ENCODE measurements around the gene GRM3.

The GRM3 gene

GRCh38 chr7:86790383-86790782 lies 146.7 kb downstream of the GRM3 start:
- no peak for DNase-seq

GRCh38 chr7:86792260-86792659 lies 148.6 kb downstream of the GRM3 start:
- DNase-seq: no peak

- DNase-seq: no peak
These were observed 149.4 kb downstream of the GRM3 start for GRCh38 chr7:86793136-86793535.

- DNase-seq: peak; percentile 67
These were observed 171.1 kb downstream of the GRM3 start for GRCh38 chr7:86814661-86815379.

GRCh38 chr7:86815556-86815955 lies 171.8 kb downstream of the GRM3 start:
- DNase-seq: no peak

GRCh38 chr7:86818903-86819302 lies 175.2 kb downstream of the GRM3 start:
- DNase-seq: no peak

- DNase-seq: no peak
These were observed 180.1 kb downstream of the GRM3 start for GRCh38 chr7:86823769-86824168.

GRCh38 chr7:86825264-86825663 lies 181.6 kb downstream of the GRM3 start:
- no peak for DNase-seq

- no peak for DNase-seq
These were observed 183.2 kb downstream of the GRM3 start for GRCh38 chr7:86826948-86827347.

GRCh38 chr7:86833360-86833759 lies 189.7 kb downstream of the GRM3 start:
- no peak for DNase-seq

GRCh38 chr7:86837235-86837634 lies 193.5 kb downstream of the GRM3 start:
- no peak for DNase-seq

- no peak for DNase-seq
These were observed 200.9 kb downstream of the GRM3 start for GRCh38 chr7:86844608-86845007.

GRCh38 chr7:86846494-86847190 lies 202.9 kb downstream of the GRM3 start:
- DNase-seq: no peak

- DNase-seq: no peak
These were observed 204.5 kb downstream of the GRM3 start for GRCh38 chr7:86848226-86848625.

GRCh38 chr7:86851566-86851965 lies 207.9 kb downstream of the GRM3 start:
- no peak for DNase-seq

- DNase-seq: no peak
These were observed 219.7 kb downstream of the GRM3 start for GRCh38 chr7:86863452-86863851.

GRCh38 chr7:86867163-86867762 lies 223.6 kb downstream of the GRM3 start:
- no peak for DNase-seq

GRCh38 chr7:86876146-86876545 lies 232.4 kb downstream of the GRM3 start:
- DNase-seq: no peak

GRCh38 chr7:86884152-86884551 lies 240.4 kb downstream of the GRM3 start:
- no peak for DNase-seq

GRCh38 chr7:86889501-86889900 lies 245.8 kb downstream of the GRM3 start:
- DNase-seq: no peak

- no peak for DNase-seq
These were observed 254.5 kb downstream of the GRM3 start for GRCh38 chr7:86898171-86898570.

GRCh38 chr7:86900886-86901285 lies 257.2 kb downstream of the GRM3 start:
- DNase-seq: no peak

GRCh38 chr7:86904949-86905834 lies 261.5 kb downstream of the GRM3 start:
- DNase-seq: no peak

All from NCI-H2081 treated with DMSO at 0.1 percent for 48 hours (cell line).